Measurements from ENCODE around the gene PRKAG1. TPM values are rescaled to one million over a fixed set of nuclear protein-coding genes. Genes with fewer than 3 reads are reported as not detected.

Gene PRKAG1
- polyA plus RNA-seq, 1 experiment, result 94.1 TPM

DNA sequence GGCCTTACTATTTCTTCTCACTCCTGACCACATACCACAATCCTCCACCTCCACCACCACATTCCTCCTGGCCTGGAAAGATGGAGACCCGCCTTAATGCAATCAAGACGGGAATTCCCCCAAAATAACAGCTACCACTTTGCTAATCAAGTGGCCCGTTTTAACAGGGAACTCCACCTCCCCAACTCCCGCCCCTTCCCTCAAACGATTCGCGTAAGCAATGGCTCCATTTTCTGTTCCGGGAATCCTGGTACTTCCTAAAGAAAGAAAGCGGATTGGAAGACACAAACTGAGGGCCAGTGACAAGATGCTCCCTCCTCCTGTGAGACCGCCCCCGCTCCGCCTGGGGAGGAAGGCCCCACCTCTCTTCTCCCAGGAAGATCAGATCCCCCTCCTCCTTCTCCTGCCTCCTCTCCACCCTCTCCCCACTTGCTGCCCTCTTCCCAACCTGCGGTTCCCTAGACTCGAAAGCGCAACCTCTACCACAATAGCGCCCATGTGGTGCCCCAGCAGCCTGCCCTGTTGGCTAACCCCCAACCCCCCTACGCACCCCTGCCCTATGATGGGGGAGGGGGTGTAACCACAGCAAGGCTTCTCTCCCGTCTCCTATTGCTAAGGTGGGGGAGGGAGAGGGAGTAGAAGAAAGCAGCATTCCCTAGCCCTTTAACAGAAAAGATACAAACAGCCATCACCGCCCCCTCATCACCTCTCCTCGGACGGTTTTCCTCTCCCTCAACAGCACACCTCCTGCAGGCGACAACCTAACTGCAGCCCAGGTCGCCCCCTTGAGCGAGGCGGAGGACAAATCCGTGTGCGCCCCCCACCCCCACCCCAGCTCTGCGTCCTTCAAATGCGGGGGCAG lies 62.1 kb downstream of the PRKAG1 start:
- ChIA-PET POLR2A (interaction anchor here (0.6 kb wide), 1 partner anchor 36 kb away, joined by 4 read pairs; no protein-coding TSS in a partner anchor), CTCF (interaction anchor here (0.6 to 5.4 kb wide), 10 partner anchors 16 to 66 kb away, joined by 3 to 35 read pairs (median 5); no protein-coding TSS in a partner anchor)
- H3K36me3 ChIP-seq (ENCODE audit: control insufficient read depth, insufficient read depth, low read length), result peaks cover 1% of the 10 kb centered on the region; the same call in 1 of the 2 replicates
- H3K4me3 ChIP-seq (ENCODE audit: low read depth, low read length), result peak overlapping the region; percentile 88
- TF ChIP-seq, protein P1, sequence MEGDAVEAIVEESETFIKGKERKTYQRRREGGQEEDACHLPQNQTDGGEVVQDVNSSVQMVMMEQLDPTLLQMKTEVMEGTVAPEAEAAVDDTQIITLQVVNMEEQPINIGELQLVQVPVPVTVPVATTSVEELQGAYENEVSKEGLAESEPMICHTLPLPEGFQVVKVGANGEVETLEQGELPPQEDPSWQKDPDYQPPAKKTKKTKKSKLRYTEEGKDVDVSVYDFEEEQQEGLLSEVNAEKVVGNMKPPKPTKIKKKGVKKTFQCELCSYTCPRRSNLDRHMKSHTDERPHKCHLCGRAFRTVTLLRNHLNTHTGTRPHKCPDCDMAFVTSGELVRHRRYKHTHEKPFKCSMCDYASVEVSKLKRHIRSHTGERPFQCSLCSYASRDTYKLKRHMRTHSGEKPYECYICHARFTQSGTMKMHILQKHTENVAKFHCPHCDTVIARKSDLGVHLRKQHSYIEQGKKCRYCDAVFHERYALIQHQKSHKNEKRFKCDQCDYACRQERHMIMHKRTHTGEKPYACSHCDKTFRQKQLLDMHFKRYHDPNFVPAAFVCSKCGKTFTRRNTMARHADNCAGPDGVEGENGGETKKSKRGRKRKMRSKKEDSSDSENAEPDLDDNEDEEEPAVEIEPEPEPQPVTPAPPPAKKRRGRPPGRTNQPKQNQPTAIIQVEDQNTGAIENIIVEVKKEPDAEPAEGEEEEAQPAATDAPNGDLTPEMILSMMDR (IDR thresholded peaks at IDR 0.05; ENCODE audit: insufficient read depth, low read depth, low read length), result peak; percentile 28; the same call in 1 of the 2 replicates
- peak; percentile 88 for DNase-seq (ENCODE audit: low read depth)
- no peaks in the 10 kb centered on the region for H3K27me3 ChIP-seq (ENCODE audit: control insufficient read depth, insufficient read depth, low read length)

DNA sequence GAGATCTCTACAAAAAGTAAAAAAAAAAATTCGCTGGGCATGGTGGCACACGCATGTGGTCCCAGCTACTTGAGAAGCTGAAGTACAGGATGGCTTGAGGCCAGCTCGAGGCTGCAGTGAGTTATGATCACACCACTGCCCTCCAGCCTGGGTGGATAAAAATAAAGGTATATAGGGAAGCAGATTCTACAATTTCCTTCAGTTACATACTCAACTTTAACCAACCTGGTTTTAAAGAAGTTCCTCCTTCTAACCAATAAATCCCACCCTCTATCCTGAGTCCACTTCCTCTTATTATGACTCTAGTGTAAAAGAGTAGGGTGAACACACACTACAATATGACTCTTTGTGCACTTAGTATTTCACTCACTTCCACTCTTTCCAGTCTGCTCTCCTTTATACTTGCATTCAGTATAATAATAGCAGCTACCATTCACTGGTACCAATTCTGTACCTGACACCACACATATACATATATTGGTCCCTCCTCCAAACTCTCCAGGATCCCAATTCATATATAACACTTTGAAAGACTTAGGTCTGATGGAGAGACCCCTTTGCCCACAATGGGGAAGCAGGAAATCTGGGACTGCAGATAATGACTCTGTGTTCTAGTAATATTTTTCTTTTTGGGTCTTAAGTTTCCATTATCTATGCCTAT lies 63.6 kb downstream of the PRKAG1 start:
- ChIA-PET POLR2A (no interaction called here), CTCF (interaction anchor here (0.6 to 5.4 kb wide), 6 partner anchors 13 to 1365 kb away, joined by 3 to 35 read pairs (median 4); partner anchors contain the start of gene DDX23)
- peaks cover 1% of the 10 kb centered on the region; the same call in 1 of the 2 replicates for H3K36me3 ChIP-seq (ENCODE audit: control insufficient read depth, insufficient read depth, low read length)

DNA sequence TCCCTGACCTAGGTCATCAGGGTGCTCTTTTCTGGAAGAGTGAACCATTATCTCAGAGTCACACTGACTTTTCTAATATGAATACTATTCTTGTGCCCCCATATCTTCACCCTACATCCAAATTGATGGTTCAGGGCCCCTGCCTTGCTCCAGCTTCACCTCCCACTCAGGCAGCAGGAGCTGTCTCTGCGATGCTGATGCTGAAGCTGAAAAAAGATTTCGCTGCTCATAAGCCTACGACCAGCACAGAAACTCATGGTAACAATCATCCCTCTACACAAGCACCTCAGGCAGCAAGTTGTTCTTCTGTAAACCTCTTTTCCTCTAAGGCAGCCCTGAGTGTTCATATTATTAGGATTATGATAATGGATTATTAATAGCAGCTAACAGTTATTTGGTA lies 64.5 kb downstream of the PRKAG1 start:
- ChIA-PET POLR2A (no interaction called here), CTCF (interaction anchor here (1.0 to 5.4 kb wide), 4 partner anchors 16 to 26 kb away, joined by 3 to 35 read pairs (median 4); partner anchors contain the start of gene WNT1)
- no peaks in the 10 kb centered on the region for H3K27me3 ChIP-seq (ENCODE audit: control insufficient read depth, insufficient read depth, low read length)

More for the DNA sequence above, 63.6 kb downstream of the PRKAG1 start:
- TF ChIP-seq, protein P1 (IDR thresholded peaks at IDR 0.05; ENCODE audit: insufficient read depth, low read depth, low read length), result no peak
- Histone ChIP-seq H3K4me3 (ENCODE audit: low read depth, low read length) (no peak overlapping the region), H3K27me3 (ENCODE audit: control insufficient read depth, insufficient read depth, low read length) (no peaks in the 10 kb centered on the region)
- no peak for DNase-seq (ENCODE audit: low read depth)

DNA sequence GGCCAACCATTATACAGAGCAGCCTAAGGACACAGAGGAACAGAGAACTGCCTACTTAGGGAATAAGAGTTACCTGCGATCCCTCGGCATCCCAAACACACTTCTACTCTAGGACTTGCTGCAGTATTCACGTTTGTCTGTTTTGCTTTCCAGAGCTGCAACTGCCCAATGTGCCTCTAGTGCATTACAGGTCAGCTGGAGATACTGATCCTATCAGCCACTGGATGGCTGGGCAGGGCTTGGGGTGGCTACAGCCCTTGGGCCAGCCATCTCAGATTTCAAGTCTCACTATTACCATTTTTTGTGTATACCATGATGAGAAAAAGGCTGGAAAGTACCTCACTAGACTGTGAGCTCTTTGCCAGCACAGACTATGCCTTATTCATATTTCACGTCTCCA lies 65.9 kb downstream of the PRKAG1 start:
- no peaks in the 10 kb centered on the region for H3K27me3 ChIP-seq (ENCODE audit: control insufficient read depth, insufficient read depth, low read length)
- ChIA-PET CTCF (interaction anchor here (1.1 to 5.4 kb wide), 3 partner anchors 15 to 99 kb away, joined by 3 to 35 read pairs (median 3); partner anchors contain the start of gene WNT1), POLR2A (no interaction called here)
- TF ChIP-seq, protein P1 (IDR thresholded peaks at IDR 0.05; ENCODE audit: insufficient read depth, low read depth, low read length), result no peak
- peaks cover 2% of the 10 kb centered on the region; the same call in 1 of the 2 replicates for H3K36me3 ChIP-seq (ENCODE audit: control insufficient read depth, insufficient read depth, low read length)
- DNase-seq (ENCODE audit: low read depth), result no peak
- no peak overlapping the region for H3K4me3 ChIP-seq (ENCODE audit: low read depth, low read length)

More for the DNA sequence above, 64.5 kb downstream of the PRKAG1 start:
- no peak for DNase-seq (ENCODE audit: low read depth)
- peaks cover 1% of the 10 kb centered on the region; the same call in 1 of the 2 replicates for H3K36me3 ChIP-seq (ENCODE audit: control insufficient read depth, insufficient read depth, low read length)
- no peak overlapping the region for H3K4me3 ChIP-seq (ENCODE audit: low read depth, low read length)
- TF ChIP-seq, protein P1 (IDR thresholded peaks at IDR 0.05; ENCODE audit: insufficient read depth, low read depth, low read length), result no peak

Small RNA genes lying within 50 kb of the gene (small RNA-seq; reads per million reads assigned to genes)
- not detected for gene RNU6-940P (ENCODE audit: insufficient read length, low read depth, low replicate concordance)

Other genes starting within 250 kb of the PRKAG1 start
- 27.8 and 37.9 TPM in 2 replicates for gene ADCY6, start 229.7 kb downstream of the PRKAG1 start, polyA plus RNA-seq (2011; rRNA removed)
- gene CACNB3, start 200.3 kb downstream of the PRKAG1 start, polyA plus RNA-seq (2011; rRNA removed), result 24.2 and 48.2 TPM in 2 replicates
- gene DDX23, start 166.6 kb downstream of the PRKAG1 start, polyA plus RNA-seq (2011; rRNA removed), result 54.5 and 59.4 TPM in 2 replicates
- gene RND1, start 152.9 kb downstream of the PRKAG1 start, polyA plus RNA-seq (2011; rRNA removed), result 0.31 and 0.72 TPM in 2 replicates
- 100 and 134 TPM in 2 replicates for gene FKBP11, start 93.3 kb downstream of the PRKAG1 start, polyA plus RNA-seq (2011; rRNA removed)
- gene ARF3, start 61.3 kb downstream of the PRKAG1 start, polyA plus RNA-seq (2011; rRNA removed), result 233 and 292 TPM in 2 replicates
- 0.63 and 0.76 TPM in 2 replicates for gene WNT10B, start 47.0 kb downstream of the PRKAG1 start, polyA plus RNA-seq (2011; rRNA removed)
- not detected in 2 replicates for gene WNT1, start 40.5 kb downstream of the PRKAG1 start, polyA plus RNA-seq (2011; rRNA removed)
- gene DDN, start 19.4 kb downstream of the PRKAG1 start, polyA plus RNA-seq (2011; rRNA removed), result 0.02 and 0.07 TPM in 2 replicates
- gene KMT2D, start 42.0 kb upstream of the PRKAG1 start, polyA plus RNA-seq (2011; rRNA removed), result 8.2 and 9.7 TPM in 2 replicates
- gene RHEBL1, start 51.2 kb upstream of the PRKAG1 start, polyA plus RNA-seq (2011; rRNA removed), result 0.82 and 1.3 TPM in 2 replicates
- gene DHH, start 76.0 kb upstream of the PRKAG1 start, polyA plus RNA-seq (2011; rRNA removed), result not detected in 2 replicates
- gene LMBR1L, start 92.1 kb upstream of the PRKAG1 start, polyA plus RNA-seq (2011; rRNA removed), result 37.2 and 63.1 TPM in 2 replicates
- 2,513 and 3,601 TPM in 2 replicates for gene TUBA1B, start 112.6 kb upstream of the PRKAG1 start, polyA plus RNA-seq (2011; rRNA removed)
- gene TUBA1A, start 170.3 kb upstream of the PRKAG1 start, polyA plus RNA-seq (2011; rRNA removed), result 616 and 820 TPM in 2 replicates
- gene TUBA1C, start 246.3 kb upstream of the PRKAG1 start, polyA plus RNA-seq (2011; rRNA removed), result 1,365 and 2,194 TPM in 2 replicates